Activated CD4-positive, alpha-beta T cell treated with anti-CD3 and anti-CD28 coated beads, Interleukin-2, amount 50 U/mL, for 48 hours (primary cell): ENCODE results near the gene ZDHHC1.

ENCODE experiments used
- DNase-seq, 2 experiments: peaks; one replicate each; pipeline ENCODE4 v3.0.0-alpha.2; 2020

ZDHHC1 gene

GRCh38 chr16:67447508-67448076 is 31.3 kb upstream of the ZDHHC1 start:
- peak; percentile 83 to 86 for DNase-seq

DNA sequence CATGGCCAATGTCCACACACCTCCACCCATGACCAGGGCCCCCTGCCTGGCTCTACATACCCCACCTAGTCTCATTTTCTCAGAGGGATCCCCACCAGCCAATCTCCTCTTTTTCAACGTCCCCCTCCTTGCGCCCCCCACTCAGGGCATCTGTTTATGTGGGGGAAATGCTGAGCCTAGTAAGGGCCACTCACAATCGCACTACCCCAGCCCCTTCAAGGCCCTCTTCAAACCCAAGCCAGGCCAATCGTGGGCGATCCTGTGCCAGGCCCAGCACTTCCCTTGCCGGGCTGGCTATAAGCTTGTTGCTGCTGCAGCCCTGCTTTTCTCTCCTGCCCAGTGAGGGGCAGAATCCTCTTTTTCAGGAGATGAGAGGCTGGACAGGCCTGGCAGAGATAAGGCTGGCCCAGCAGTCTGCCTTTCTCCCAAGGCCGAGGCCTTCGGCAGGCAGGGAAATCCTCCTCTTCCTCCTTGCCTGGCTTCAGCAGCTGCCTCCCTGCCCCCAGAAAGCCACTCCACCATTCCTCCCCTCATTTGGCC is 30.8 kb upstream of the ZDHHC1 start:
- DNase-seq = no peak

DNA sequence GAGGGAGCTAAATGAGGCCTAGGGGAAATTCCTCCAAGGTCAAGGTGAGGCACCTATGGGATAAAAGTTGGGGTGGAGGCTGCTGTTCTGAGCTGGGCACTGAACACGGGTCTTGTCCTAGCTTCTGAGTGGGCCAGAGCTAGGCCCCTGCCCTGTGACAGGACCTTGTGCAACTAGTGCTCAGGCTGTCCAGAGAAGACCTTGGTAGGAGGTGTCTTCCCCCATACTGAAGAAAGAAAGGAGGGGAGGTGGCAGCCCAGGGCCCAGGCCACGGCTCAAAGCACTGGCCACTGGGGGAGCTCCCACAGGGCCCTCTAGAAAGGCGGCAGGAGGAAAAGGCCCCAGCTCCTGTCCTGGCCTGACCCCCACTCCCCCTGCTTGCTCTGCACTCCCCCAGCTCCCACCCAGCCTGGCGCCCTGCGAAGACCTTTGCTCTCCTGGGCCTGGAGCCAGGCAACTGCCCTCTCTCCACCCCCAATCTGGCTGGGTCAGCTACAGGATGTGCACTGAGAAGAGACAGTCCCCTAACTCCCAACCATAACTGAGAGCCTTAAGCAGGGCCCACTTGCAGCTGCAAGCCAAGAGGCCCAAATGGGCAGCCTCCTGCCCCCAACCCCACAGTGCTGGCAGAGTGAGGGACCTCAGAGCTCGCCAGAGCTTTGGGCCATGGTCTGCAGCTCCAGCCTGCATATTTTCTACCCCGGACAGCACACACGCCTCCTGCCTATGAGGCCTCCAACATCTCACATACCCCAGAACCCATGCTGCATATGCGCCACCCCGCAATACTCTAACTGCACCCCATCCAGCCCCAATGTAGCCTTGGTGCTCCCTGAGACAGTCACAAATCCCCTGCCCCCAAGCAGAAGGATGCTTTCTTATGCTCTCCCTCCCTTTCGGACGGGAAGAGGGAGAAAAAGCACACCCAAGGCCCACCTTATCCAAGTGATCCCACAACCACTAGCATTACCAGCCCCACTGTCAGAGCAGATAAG is 29.9 kb upstream of the ZDHHC1 start:
- no peak for DNase-seq

GRCh38 chr16:67445441-67445912 is 29.2 kb upstream of the ZDHHC1 start:
- no peak for DNase-seq

DNA sequence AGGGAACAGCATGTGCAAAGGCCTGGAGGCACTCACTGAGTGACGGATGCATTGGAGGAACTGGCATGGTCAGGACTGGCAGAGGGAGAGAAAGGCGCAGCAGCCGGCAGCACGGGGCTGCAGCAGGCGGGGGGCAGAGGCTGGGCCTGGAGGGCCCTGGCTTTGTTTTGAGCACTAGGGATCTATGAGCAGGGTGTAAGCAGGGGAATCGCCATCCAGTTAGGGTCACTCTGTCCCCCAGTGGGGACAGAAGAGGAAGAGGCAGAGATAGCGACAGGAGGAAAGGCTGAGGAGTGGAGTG is 28.8 kb upstream of the ZDHHC1 start:
- DNase-seq = no peak

DNA sequence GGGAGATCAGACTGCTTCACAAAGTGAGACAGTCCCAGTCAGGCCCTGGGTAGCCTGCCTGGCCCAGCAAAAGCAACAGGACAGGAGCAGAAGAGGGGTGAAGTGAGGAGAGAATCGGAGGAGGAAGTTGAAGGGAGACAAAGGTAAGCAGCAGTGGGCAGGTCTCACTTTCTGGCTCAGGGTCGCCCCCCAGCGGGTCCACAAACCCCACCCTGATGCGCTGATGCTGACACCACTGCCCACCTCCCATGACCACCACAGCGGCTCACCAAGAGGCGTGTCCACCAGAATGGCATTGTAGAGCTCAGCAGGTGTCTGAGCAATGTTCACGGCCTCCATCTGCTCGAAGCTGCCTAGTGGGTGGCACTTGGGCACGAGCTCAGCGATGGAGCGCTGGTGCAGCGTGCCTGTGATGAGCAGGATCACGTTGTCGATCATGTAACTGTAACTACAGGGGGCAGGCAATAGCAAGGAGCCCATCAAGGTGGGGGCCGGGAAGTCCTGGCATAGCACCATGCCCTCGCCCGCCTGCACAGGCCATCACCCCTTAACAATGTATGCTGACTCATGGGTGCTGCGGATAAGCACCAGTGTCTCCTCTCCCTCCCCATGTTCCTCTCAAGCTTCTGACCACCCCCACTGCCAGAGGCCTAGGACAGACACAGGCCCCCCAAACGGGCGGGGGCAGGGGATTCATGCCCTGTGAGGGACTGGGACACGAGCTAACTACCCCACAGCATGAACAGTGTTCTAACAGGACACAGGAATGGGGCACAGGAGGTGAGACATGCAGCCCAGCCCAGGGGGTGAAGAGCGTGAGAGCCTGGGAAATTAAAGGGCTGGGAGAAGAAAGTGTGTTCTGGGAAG is 28.2 kb upstream of the ZDHHC1 start:
- DNase-seq = no peak

DNA sequence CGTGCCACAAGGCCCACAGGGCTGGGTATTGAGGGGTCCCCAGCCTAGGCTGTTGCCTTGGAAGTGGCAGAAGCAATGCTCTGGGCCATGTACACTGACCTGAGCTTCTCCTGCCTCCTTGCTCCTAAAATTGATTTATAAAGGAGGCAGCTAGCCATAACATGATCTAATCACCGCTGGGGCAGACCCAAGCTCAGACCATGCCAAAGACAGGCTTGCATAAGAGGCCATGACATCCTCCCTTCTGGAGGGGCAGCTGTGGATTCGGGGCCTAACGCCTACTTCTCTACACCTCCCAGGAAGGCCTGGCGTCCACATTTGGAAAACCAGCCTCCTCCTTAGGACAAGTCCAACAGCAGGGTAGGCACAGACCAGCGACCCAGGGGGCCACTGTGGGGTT is 27.0 kb upstream of the ZDHHC1 start:
- no peak for DNase-seq

DNA sequence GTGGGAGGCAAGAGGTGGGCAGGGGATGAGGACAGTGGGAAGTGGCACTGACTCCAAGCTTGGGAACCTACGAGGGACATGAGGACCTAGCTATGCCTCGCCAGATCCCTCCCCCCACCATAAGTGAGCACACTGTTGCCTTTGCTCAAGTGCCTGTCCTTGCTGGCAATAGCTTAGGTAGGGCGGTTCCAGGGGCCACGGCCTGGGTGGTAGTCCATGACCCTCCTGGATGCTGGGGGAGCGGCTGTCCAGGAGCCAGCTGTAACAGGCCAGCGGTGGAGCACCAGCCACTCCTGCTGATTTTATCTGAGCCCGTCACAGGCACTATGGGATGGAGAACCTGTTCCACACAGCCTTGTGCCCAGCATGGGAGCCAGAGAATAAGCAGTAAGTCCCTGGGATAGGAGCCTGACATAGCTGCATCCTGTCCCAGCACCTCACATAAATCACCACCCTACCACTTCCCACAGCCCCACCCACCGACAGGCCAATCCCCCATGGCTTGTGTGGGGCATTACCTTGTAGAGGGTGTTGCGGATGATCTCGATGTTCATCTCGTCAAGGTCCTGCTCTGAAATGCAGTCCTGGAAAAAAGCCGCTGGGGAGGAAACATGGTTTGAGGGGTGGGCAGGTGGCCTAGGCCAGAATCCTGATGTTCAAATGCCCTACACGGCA is 26.4 kb upstream of the ZDHHC1 start:
- no peak for DNase-seq

DNA sequence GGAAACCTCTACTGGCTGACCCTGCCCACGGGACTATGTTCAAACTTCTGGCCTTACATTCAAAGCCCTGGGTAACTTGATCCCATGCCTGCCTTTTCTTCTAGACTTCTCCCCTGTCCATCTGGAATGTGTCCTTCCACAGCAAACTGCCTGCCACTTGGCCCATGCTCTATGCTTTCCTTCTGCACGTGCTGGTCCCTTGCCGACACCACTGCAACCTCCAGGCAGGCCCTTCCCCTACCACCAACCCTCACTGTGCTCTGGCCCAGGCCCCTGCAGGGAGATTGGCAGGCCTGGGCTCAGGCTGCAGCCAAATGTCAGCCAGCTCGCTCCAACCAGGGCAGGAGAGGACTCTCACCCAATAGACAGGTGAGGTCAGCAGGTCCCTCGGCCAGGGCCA is 25.6 kb upstream of the ZDHHC1 start:
- DNase-seq = no peak

DNA sequence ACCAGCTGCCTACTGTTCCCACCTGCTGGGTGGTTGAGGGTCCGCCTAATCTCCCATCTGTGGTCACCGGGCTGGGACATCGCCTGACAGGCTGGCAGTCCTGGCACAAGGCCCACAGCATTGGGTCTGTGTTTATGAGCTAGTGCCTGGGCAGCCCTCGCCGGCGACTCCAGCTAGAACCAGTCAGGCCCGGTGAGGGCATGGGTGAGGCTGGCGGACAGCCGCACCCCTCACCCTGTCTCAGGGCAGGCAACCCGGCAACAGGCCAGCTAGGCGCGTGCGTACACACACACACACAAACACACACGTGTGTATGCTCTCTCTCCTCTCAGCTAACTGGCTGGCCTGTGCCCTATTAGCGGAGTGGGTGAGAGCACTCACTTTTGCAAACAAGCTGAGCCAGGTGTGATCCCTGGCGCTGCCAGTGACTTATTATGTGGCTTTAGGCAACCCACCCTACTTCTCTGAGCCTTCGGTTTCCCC is 25.0 kb upstream of the ZDHHC1 start:
- no peak for DNase-seq

DNA sequence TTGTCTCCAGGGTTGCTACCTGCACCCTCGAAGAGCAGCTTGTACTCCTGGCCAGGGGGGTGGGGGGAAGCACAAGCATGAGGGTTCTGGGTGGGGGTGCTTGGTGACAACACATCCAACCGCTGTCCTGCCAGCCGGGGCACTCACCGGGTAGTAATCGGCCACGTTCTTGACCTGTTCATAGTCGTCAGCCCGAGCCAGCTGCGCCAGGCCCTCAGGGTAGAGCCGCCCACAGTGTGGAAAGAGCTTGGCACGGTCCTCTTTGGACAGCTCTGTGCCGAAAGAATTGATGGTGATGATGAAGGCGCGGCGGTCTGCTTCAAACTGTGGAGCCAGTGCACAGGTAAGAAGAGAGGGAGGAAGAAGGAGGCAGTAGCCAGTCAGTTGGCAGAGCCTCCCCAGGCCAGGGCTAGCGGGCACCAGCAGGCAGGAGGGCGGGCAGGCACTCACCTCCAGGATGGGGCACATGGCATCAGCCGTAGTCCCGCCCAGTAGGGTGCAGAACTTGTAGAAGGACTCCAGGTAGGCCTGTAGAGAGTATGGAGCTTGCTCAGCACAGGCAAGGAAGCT is 22.6 kb upstream of the ZDHHC1 start:
- DNase-seq = no peak

DNA sequence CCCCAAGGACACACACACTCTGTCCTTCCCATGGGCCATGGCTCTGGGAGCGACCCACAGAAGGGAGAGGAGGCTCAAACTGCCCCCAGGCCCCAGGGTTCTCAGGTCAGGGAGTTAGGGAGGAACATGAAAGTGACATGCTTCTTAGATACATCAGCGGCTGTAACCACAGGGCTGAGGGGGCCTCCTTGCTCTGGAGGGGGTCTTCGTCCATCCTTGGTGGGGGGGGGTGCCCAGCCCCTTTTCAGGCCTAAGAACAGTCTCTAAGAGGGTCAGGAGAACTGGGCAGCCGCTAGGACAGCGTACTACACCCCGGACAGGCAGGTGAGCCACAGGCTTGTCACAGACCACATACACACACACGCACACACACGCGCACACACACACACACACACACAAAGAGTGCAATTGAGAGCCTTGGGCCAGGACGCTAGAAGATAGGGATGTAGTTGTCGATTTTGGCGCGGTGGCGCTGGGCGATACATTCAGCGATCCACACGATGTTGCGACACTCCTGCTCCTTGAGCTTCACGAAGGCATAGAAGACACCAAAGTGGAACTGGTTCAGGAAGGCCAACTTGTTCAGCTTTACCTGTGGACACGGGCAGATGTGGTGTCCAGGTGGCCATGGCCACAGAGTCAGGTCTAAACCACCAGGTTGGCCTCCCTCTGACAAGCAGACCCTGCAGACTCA is 22.0 kb upstream of the ZDHHC1 start:
- no peak for DNase-seq

GRCh38 chr16:67437513-67437912 is 21.2 kb upstream of the ZDHHC1 start:
- no peak for DNase-seq

- no peak for DNase-seq
Observed at GRCh38 chr16:67436640-67437193, 20.4 kb upstream of the ZDHHC1 start.

- no peak for DNase-seq
Observed at GRCh38 chr16:67435758-67436164, 19.5 kb upstream of the ZDHHC1 start.

DNA sequence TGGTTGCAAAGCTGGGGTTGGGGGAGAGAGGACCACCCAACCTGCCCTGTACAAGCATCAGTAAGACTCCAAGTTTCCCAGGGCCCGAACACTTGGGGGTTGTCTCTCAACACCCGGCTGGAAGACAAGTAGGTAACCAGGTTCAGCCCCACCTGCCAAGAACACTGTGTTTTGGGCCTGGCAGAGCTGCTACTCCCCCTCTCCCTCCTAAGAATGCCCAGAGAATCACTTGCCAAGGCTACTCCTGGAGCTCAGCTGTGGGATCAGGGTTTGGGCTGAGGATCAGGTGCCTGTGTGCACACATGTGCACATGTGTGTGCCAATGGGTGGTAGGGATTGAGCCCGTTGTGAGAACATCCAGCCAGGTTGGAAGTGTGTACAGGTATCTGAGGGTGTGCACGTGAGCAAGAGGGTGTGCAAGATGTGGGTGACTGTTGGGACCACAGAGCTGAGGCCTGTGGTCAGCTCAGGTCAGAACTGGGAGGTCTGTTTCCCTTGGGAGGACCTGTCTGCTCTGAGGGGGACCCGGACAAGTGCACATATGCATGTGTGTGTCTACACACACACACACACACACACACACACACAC is 16.9 kb upstream of the ZDHHC1 start:
- no peak for DNase-seq

- no peak for DNase-seq
Observed at GRCh38 chr16:67432506-67432890, 16.2 kb upstream of the ZDHHC1 start.

- no peak for DNase-seq
Observed at GRCh38 chr16:67431775-67432505, 15.7 kb upstream of the ZDHHC1 start.

DNA sequence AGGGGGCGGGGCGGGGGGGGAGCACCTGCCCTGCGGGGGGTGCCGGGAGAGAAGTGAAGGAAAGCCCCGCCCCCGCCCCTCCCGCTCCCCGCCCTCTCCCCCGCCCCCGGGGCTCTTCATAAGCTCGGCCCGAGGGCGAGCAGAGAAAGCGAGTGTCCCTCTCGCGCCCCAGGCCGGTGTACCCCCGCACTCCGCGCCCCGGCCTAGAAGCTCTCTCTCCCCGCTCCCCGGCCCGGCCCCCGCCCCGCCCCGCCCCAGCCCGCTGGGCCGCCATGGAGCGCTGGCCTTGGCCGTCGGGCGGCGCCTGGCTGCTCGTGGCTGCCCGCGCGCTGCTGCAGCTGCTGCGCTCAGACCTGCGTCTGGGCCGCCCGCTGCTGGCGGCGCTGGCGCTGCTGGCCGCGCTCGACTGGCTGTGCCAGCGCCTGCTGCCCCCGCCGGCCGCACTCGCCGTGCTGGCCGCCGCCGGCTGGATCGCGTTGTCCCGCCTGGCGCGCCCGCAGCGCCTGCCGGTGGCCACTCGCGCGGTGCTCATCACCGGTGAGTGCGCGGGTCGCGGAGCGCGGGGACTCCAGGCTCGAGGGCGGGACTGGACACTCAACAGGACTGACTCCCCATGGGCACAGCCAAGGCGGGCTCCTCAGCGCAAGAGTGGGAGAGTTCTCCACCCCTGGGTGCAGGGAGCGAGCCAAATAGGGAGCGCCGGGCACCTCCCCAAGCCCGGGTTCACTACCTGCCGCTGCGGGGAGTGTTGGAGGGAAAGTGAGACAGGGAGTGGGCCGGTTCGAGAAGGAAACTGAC is 14.9 kb upstream of the ZDHHC1 start, which contains the start of gene HSD11B2:
Gene HSD11B2, plus strand, starts transcription at position 145 of the 798 bp plus-strand sequence. Its CDS starts 128 bp downstream, at position 273.
- peak; percentile 21 to 38 for DNase-seq
